Upper lobe of left lung (tissue), 4 donors: Measurements from ENCODE around the gene SIRPB2.

ENCODE experiments used
- EP300 ChIP-seq, 4 donors: sonication (generic); formaldehyde crosslinking; IDR thresholded peaks; one replicate each; pipeline ENCODE4 v1.5.1; 2017; ENCODE audit warnings: antibody characterized with exemption in 4 of 4, control low read depth in 2 of 4
- POLR2A ChIP-seq, 4 donors: fragments of 450-650 bp; IDR thresholded peaks; one replicate each; pipeline ENCODE4 v1.5.1; 2016 to 2017; ENCODE audit warnings: antibody characterized with exemption in 4 of 4, mild to moderate bottlenecking in 2 of 4
- POLR2AphosphoS5 ChIP-seq, 2 donors: sonication (generic); formaldehyde crosslinking; IDR thresholded peaks; one replicate each; pipeline ENCODE4 v1.5.1; 2017; ENCODE audit warnings: antibody characterized with exemption in 2 of 2
- TF ChIP-seq, protein P1 (sequence below), 6 experiments: fragments of 450-650 bp in 4 of 6; fragments of 200-600 bp in 2 of 6; sonication (generic) in 2 of 6; IDR thresholded peaks; one replicate each; pipeline ENCODE4 v1.5.1; 2016 to 2019; ENCODE audit warnings: antibody characterized with exemption in 6 of 6

GRCh38 chr20:1496930-1497329, 5.7 kb upstream of the SIRPB2 start:
- TF ChIP-seq, protein P1, sequence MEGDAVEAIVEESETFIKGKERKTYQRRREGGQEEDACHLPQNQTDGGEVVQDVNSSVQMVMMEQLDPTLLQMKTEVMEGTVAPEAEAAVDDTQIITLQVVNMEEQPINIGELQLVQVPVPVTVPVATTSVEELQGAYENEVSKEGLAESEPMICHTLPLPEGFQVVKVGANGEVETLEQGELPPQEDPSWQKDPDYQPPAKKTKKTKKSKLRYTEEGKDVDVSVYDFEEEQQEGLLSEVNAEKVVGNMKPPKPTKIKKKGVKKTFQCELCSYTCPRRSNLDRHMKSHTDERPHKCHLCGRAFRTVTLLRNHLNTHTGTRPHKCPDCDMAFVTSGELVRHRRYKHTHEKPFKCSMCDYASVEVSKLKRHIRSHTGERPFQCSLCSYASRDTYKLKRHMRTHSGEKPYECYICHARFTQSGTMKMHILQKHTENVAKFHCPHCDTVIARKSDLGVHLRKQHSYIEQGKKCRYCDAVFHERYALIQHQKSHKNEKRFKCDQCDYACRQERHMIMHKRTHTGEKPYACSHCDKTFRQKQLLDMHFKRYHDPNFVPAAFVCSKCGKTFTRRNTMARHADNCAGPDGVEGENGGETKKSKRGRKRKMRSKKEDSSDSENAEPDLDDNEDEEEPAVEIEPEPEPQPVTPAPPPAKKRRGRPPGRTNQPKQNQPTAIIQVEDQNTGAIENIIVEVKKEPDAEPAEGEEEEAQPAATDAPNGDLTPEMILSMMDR (IDR thresholded peaks at IDR 0.05), result no peak
- TF ChIP-seq POLR2A (IDR thresholded peaks at IDR 0.05) (no peak), EP300 (IDR thresholded peaks at IDR 0.05) (no peak), POLR2AphosphoS5 (IDR thresholded peaks at IDR 0.05) (no peak)
